Duodenal mucosa (tissue), 2 donors: ENCODE measurements around the gene KRTAP3-2.
"Not testable (repeated sequence)": the region's sequence is repeated elsewhere in the genome, so short reads cannot be mapped to it uniquely, and the experiment has no call there.

ENCODE experiments used
- H3K27ac ChIP-seq: one replicate; pipeline ENCODE4 v1.7.0; 2013; ENCODE audit warnings: low read depth, low read length
- H3K27me3 ChIP-seq, 2 donors: one replicate each; pipeline ENCODE4 v1.7.0; 2013; ENCODE audit warnings: low read length in 2 of 2, control low read depth in 1 of 2; ENCODE audit not compliant: insufficient read depth in 2 of 2, control insufficient read depth in 1 of 2
- H3K36me3 ChIP-seq, 2 donors: one replicate each; pipeline ENCODE4 v1.7.0; 2013; ENCODE audit warnings: low read length in 2 of 2, control low read depth in 1 of 2; ENCODE audit not compliant: insufficient read depth in 2 of 2, control insufficient read depth in 1 of 2
- H3K4me1 ChIP-seq, 2 donors: one replicate each; pipeline ENCODE4 v1.7.0; 2013; ENCODE audit warnings: low read length in 2 of 2, control low read depth in 1 of 2; ENCODE audit not compliant: insufficient read depth in 2 of 2, control insufficient read depth in 1 of 2
- H3K4me3 ChIP-seq, 2 donors: one replicate each; pipeline ENCODE4 v1.7.0; 2013; ENCODE audit warnings: low read length in 2 of 2, low read depth in 1 of 2
- H3K9ac ChIP-seq, 2 donors: one replicate each; pipeline ENCODE4 v1.7.0; 2013; ENCODE audit warnings: low read length in 2 of 2, low read depth in 1 of 2
- H3K9me3 ChIP-seq, 2 donors: one replicate each; pipeline ENCODE4 v1.7.0; 2013; ENCODE audit warnings: low read length in 2 of 2, control low read depth in 1 of 2; ENCODE audit not compliant: control insufficient read depth in 1 of 2

Gene KRTAP3-2

GRCh38 chr17:40999563-40999962 is at the start of gene KRTAP3-2:
Gene KRTAP3-2, minus strand, starts transcription at chr17:40999906. Its CDS starts 53 bp downstream, at chr17:40999853.
- not testable (repeated sequence) for H3K4me1 ChIP-seq, H3K27me3 ChIP-seq, H3K9ac ChIP-seq, H3K36me3 ChIP-seq, H3K4me3 ChIP-seq, H3K27ac ChIP-seq, H3K9me3 ChIP-seq

- Histone ChIP-seq H3K4me1 (no peaks in the 10 kb centered on the region), H3K9me3 (no peaks in the 10 kb centered on the region), H3K27ac (no peak overlapping the region), H3K9ac (no peak overlapping the region), H3K36me3 (no peaks in the 10 kb centered on the region), H3K27me3 (peaks cover 5 to 11% of the 10 kb centered on the region in 2 donors), H3K4me3 (no peak overlapping the region)
Measured at GRCh38 chr17:41049110-41049509, 49.4 kb upstream of the KRTAP3-2 start.

- Histone ChIP-seq H3K36me3 (no peaks in the 10 kb centered on the region), H3K4me3 (no peak overlapping the region), H3K9ac (no peak overlapping the region), H3K27ac (no peak overlapping the region), H3K27me3 (peaks cover 5 to 10% of the 10 kb centered on the region in 2 donors), H3K9me3 (no peaks in the 10 kb centered on the region), H3K4me1 (no peaks in the 10 kb centered on the region)
Measured at GRCh38 chr17:41048441-41048840, 48.7 kb upstream of the KRTAP3-2 start.

- not testable (repeated sequence) for H3K4me1 ChIP-seq, H3K27ac ChIP-seq
Measured at GRCh38 chr17:41046735-41047465, 47.2 kb upstream of the KRTAP3-2 start, which contains the start of gene KRTAP2-1. Gene KRTAP2-1, minus strand, starts transcription at chr17:41047316. Its CDS starts 49 bp downstream, at chr17:41047267.

GRCh38 chr17:41042953-41043352 is 43.2 kb upstream of the KRTAP3-2 start:
- H3K4me3 ChIP-seq = no peak overlapping the region
- no peaks in the 10 kb centered on the region for H3K4me1 ChIP-seq
- no peak overlapping the region for H3K9ac ChIP-seq
- H3K27ac ChIP-seq = no peak overlapping the region
- no peaks in the 10 kb centered on the region for H3K36me3 ChIP-seq
- no peaks in the 10 kb centered on the region for H3K9me3 ChIP-seq
- H3K27me3 ChIP-seq = peaks cover 0 to 5% of the 10 kb centered on the region in 2 donors

More at GRCh38 chr17:41046735-41047465, 47.2 kb upstream of the KRTAP3-2 start, which contains the start of gene KRTAP2-1:
- not testable (repeated sequence) for H3K9ac ChIP-seq, H3K27me3 ChIP-seq, H3K9me3 ChIP-seq, H3K4me3 ChIP-seq, H3K36me3 ChIP-seq

- H3K27me3 ChIP-seq, H3K4me1 ChIP-seq, H3K27ac ChIP-seq, H3K36me3 ChIP-seq, H3K9ac ChIP-seq, H3K9me3 ChIP-seq, H3K4me3 ChIP-seq: not testable (repeated sequence)
Measured at GRCh38 chr17:41040783-41041571, 41.3 kb upstream of the KRTAP3-2 start, which contains the start of gene KRTAP1-1. Gene KRTAP1-1, minus strand, starts transcription at chr17:41041450. Its CDS starts 53 bp downstream, at chr17:41041397.

- Histone ChIP-seq H3K4me3 (no peak overlapping the region), H3K27ac (no peak overlapping the region), H3K36me3 (no peaks in the 10 kb centered on the region), H3K4me1 (no peaks in the 10 kb centered on the region), H3K27me3 (peaks cover 0 to 3% of the 10 kb centered on the region in 2 donors), H3K9ac (no peak overlapping the region), H3K9me3 (no peaks in the 10 kb centered on the region)
Measured at GRCh38 chr17:41037853-41038350, 38.2 kb upstream of the KRTAP3-2 start.

GRCh38 chr17:41034346-41034935 is 34.7 kb upstream of the KRTAP3-2 start, which contains the start of gene KRTAP1-3:
Gene KRTAP1-3, minus strand, starts transcription at chr17:41034874. Its CDS starts 53 bp downstream, at chr17:41034821.
- not testable (repeated sequence) for H3K9ac ChIP-seq, H3K36me3 ChIP-seq, H3K9me3 ChIP-seq, H3K4me1 ChIP-seq, H3K27me3 ChIP-seq, H3K27ac ChIP-seq, H3K4me3 ChIP-seq

GRCh38 chr17:41029633-41030245 is 30.0 kb upstream of the KRTAP3-2 start, which contains the start of gene KRTAP1-4:
Gene KRTAP1-4, minus strand, starts transcription at chr17:41030195. Its CDS starts 117 bp downstream, at chr17:41030078.
- H3K9me3 ChIP-seq = no peaks in the 10 kb centered on the region
- no peaks in the 10 kb centered on the region for H3K36me3 ChIP-seq
- H3K4me1 ChIP-seq = no peaks in the 10 kb centered on the region
- peaks cover 0 to 3% of the 10 kb centered on the region in 2 donors for H3K27me3 ChIP-seq
- no peak within 1 kb of the TSS for H3K27ac ChIP-seq
- no peak within 1 kb of the TSS for H3K4me3 ChIP-seq
- no peak within 1 kb of the TSS for H3K9ac ChIP-seq
